ENCODE measurements around the gene RUVBL1.

Gene RUVBL1

GRCh38 chr3:128083980-128084674, 39.5 kb downstream of the RUVBL1 start:
- TF ChIP-seq CTCF (IDR thresholded peaks at IDR 0.05), result no peak
- no peak overlapping the region for H3K4me3 ChIP-seq
- H3K27ac ChIP-seq, result no peak overlapping the region
- no peak for DNase-seq (ENCODE audit: low spot score)

- no peak for TF ChIP-seq CTCF (IDR thresholded peaks at IDR 0.05)
- DNase-seq (ENCODE audit: low spot score), result no peak
- H3K4me3 ChIP-seq, result no peak overlapping the region
- H3K27ac ChIP-seq, result no peak overlapping the region
Measured at GRCh38 chr3:128083396-128083795, 40.2 kb downstream of the RUVBL1 start.

- H3K27ac ChIP-seq, result no peak overlapping the region
- no peak overlapping the region for H3K4me3 ChIP-seq
- no peak for DNase-seq (ENCODE audit: low spot score)
- TF ChIP-seq CTCF (IDR thresholded peaks at IDR 0.05), result no peak
Measured at GRCh38 chr3:128082546-128082945, 41.1 kb downstream of the RUVBL1 start.

- no peak for TF ChIP-seq CTCF (IDR thresholded peaks at IDR 0.05)
- no peak overlapping the region for H3K4me3 ChIP-seq
- H3K27ac ChIP-seq, result no peak overlapping the region
- DNase-seq (ENCODE audit: low spot score), result peak; percentile 28
Measured at GRCh38 chr3:128081846-128082245, 41.8 kb downstream of the RUVBL1 start.

- H3K4me3 ChIP-seq, result no peak overlapping the region
- DNase-seq (ENCODE audit: low spot score), result peak; percentile 36
- no peak for TF ChIP-seq CTCF (IDR thresholded peaks at IDR 0.05)
- H3K27ac ChIP-seq, result no peak overlapping the region
Measured at GRCh38 chr3:128081226-128081625, 42.4 kb downstream of the RUVBL1 start.

GRCh38 chr3:128080323-128081080, 43.1 kb downstream of the RUVBL1 start:
- H3K27ac ChIP-seq, result no peak overlapping the region
- H3K4me3 ChIP-seq, result no peak overlapping the region
- no peak for TF ChIP-seq CTCF (IDR thresholded peaks at IDR 0.05)
- DNase-seq (ENCODE audit: low spot score), result peak; percentile 26

- TF ChIP-seq CTCF (IDR thresholded peaks at IDR 0.05), result no peak
- Histone ChIP-seq H3K27ac (no peak overlapping the region), H3K4me3 (no peak overlapping the region)
- DNase-seq (ENCODE audit: low spot score), result peak; percentile 43
Measured at GRCh38 chr3:128079823-128080222, 43.8 kb downstream of the RUVBL1 start.

Data from coronary artery (tissue), 2 donors.